ENCODE data around the gene RNF113B. TPM values are rescaled to one million over a fixed set of nuclear protein-coding genes. Genes with fewer than 3 reads are reported as not detected.

RNF113B gene
- total and polyA plus RNA-seq, 8 donors = not detected

DNA sequence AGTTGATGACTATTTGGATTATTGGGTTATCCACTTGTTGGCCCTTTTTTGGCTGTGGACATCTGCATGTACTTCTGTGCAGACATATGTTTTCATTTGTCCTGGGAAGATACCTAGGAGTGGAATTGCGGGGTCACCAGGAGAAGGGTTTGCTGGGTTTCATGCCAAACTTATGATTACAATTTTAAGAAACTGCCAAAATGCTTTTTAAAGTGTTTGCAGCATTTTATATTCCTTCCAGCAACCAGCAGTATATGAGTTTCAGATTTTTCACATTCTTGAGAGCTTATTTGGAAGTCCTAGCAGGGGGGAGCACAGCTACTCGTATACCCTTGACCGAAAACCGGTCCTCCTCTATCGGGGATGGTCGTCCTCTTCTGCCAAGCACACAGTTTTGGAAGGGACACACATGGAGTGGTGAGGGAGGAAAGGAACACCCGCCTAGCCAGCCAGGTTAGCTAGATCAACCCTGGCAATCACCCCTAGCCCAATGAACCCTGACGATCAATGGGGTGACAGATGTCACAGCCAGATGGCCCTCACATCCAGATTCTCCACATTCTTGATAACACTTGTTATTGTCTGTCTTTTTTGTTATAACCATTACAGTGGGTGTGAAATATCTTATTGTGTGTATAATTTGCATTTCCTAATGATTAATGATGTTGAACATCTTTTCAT is 26.7 kb upstream of the RNF113B start:
- H3K4me3 ChIP-seq = no peak overlapping the region
- peaks cover 8 to 26% (median 14%) of the 10 kb centered on the region in 3 donors for H3K4me1 ChIP-seq
- ATAC-seq (no peak), DNase-seq (no peak), FAIRE-seq (no peak)
- no peak for TF ChIP-seq CTCF (IDR thresholded peaks at IDR 0.05)
- no peaks in the 10 kb centered on the region for H3K27me3 ChIP-seq
- H3K36me3 ChIP-seq = no peaks in the 10 kb centered on the region
- no peaks in the 10 kb centered on the region for H3K9me3 ChIP-seq
- 80 to 86% methylated on average over 8 of the region's 8 CpGs for WGBS, 2 donors
- no peak overlapping the region for H3K27ac ChIP-seq
- intact Hi-C loops (cut with DNase I) = no loop called here

- FAIRE-seq (no peak), DNase-seq (peak in 2 of 6 donors; percentile 12 to 60), ATAC-seq (peak in 3 of 4 donors; percentile 18 to 72 (median 60))
- Histone ChIP-seq H3K27ac (peak overlapping the region in 2 of 4 donors; percentile 7 to 42), H3K36me3 (no peaks in the 10 kb centered on the region), H3K4me1 (peaks cover 11 to 31% (median 14%) of the 10 kb centered on the region in 3 donors), H3K9me3 (no peaks in the 10 kb centered on the region), H3K4me3 (no peak overlapping the region), H3K27me3 (no peaks in the 10 kb centered on the region)
- intact Hi-C loops (cut with DNase I) = no loop called here
- 24 to 27% methylated on average over 6 of the region's 6 CpGs for WGBS, 2 donors
- TF ChIP-seq CTCF (IDR thresholded peaks at IDR 0.05) = no peak
These were observed 24.9 kb upstream of the RNF113B start for GRCh38 chr13:98201984-98202383.

DNA sequence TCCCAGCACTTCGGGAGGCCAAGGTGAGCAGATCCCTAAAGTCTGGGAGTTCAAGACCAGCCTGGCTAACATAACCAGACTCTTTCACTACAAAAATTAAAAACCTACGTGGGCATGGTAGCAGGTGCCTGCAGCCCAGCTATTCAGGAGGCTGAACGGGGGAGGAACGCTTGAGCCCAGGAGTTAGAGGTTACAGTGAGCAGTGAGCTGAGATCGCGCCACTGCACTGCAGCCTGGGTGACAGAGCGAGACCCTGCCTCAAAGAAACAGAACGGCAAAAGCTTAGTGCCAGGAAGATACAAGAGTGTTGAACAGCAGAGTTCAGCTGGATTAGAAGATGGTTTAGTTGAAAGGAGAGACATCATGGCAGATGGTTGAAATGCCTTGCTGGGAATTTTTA is 24.1 kb upstream of the RNF113B start:
- DNase-seq (no peak), FAIRE-seq (no peak), ATAC-seq (no peak)
- 97% methylated on average over 8 of the region's 8 CpGs for WGBS, 2 donors
- Histone ChIP-seq H3K4me3 (no peak overlapping the region), H3K4me1 (peaks cover 8 to 26% (median 22%) of the 10 kb centered on the region in 3 donors), H3K27me3 (no peaks in the 10 kb centered on the region), H3K27ac (peak overlapping the region in 1 of 4 donors; percentile 42), H3K36me3 (no peaks in the 10 kb centered on the region), H3K9me3 (no peaks in the 10 kb centered on the region)
- no peak for TF ChIP-seq CTCF (IDR thresholded peaks at IDR 0.05)
- intact Hi-C loops (cut with DNase I) = no loop called here

DNA sequence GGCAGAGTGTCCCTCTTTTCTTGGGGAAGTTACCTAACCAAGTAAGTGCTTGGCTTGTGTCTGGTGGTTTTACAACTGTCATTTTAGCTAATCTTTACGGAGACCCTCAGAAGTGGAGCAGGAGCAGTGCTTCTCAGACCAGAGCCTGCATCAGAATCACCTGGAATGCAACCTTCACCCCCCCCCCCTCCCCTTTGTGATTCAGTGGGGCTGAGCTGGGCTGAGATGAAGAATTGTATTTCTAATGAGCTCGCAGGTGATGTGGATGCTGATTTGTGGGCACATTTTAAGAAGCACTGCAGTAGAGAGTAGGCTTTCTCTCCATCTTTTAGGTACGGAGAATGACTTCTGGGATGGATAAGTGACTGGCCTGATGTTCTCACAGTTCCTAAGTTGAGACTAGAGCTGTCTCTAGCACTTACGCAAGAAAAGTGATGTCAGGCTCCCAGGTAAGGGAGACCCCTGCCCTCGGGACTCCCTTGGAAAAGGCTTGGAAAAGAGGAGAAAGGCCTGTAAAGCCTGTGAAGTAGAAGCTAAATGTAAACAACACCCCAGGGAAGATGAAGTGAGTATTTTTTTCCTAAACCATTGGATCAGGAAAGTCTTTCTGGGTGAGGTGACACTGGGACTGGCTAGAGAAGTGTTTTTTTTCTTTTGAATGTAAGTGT is 23.3 kb upstream of the RNF113B start:
- H3K4me1 ChIP-seq = peaks cover 8 to 26% (median 23%) of the 10 kb centered on the region in 3 donors
- DNase-seq (no peak), FAIRE-seq (no peak), ATAC-seq (no peak)
- TF ChIP-seq CTCF (IDR thresholded peaks at IDR 0.05) = no peak
- H3K27me3 ChIP-seq = no peaks in the 10 kb centered on the region
- peak overlapping the region in 1 of 4 donors; percentile 19 for H3K27ac ChIP-seq
- intact Hi-C loops (cut with DNase I) = no loop called here
- no peaks in the 10 kb centered on the region for H3K36me3 ChIP-seq
- 84 to 91% methylated on average over 5 of the region's 5 CpGs for WGBS, 2 donors
- H3K4me3 ChIP-seq = no peak overlapping the region
- H3K9me3 ChIP-seq = no peaks in the 10 kb centered on the region

DNA sequence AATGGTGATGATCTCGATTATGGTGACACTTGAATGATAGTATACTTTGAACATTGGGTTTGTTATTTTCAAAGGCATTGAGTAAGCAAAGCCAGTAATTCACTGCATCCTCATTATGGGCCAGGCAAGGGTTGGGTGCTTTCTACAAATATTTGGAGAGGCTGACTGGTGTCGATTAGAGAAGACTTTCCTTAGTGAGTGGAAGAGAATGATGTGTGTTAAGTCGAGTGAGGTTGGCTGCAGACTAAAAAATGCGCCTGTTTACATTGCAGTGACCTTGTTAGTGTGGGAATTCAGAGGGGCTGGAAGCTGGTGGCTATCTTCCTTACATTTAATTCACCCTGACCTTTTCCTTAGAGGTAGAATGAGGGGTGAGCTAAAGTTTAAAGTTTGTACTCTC is 22.4 kb upstream of the RNF113B start:
- WGBS, 2 donors = 13 to 16% methylated on average over 4 of the region's 4 CpGs
- ATAC-seq = peak in 3 of 4 donors; percentile 34 to 68 (median 56)
- Histone ChIP-seq H3K27me3 (no peaks in the 10 kb centered on the region), H3K9me3 (no peaks in the 10 kb centered on the region), H3K4me1 (peaks cover 8 to 26% (median 23%) of the 10 kb centered on the region in 3 donors), H3K36me3 (no peaks in the 10 kb centered on the region), H3K27ac (peak overlapping the region in 2 of 4 donors; percentile 14 to 19), H3K4me3 (no peak overlapping the region)
- TF ChIP-seq CTCF (IDR thresholded peaks at IDR 0.05) = no peak
- no peak for FAIRE-seq
- intact Hi-C loops (cut with DNase I) = no loop called here
- no peak for DNase-seq

All from pancreas (tissue), 10 donors.